A673 (cell line): ENCODE measurements around the gene FMNL1. TPM values are rescaled to one million over a fixed set of nuclear protein-coding genes. Genes with fewer than 3 reads are reported as not detected.

Experiments used
- BruUV-seq: library from RNA; stranded (reverse); fragments of 400-500 nt; replicated peaks from 2 replicates; lab custom pipeline; 2021; lab: Mats Ljungman, UMichigan
- CTCF ChIA-PET: fragments of 300-600 bp; sonication (Branson Sonifier 250); formaldehyde crosslinking; loops from one replicate; lab custom pipeline; 2022; ENCODE audit warnings: antibody characterized with exemption; lab: Charles Lee
- POLR2A ChIA-PET: fragments of 300-600 bp; sonication (Branson Sonifier 250); formaldehyde crosslinking; loops from one replicate; lab custom pipeline; 2022; ENCODE audit warnings: antibody characterized with exemption; ENCODE audit not compliant: low non-redundant PET; lab: Charles Lee
- DNase-seq: peaks from one replicate; pipeline ENCODE4 v3.0.0-alpha.2; 2015; ENCODE audit warnings: low spot score
- H3K27ac ChIP-seq: fragments of 200-600 bp; sonication (generic); 2 replicates; pipeline ENCODE4 v1.5.1; 2016; ENCODE audit warnings: mixed run types, low read depth, mild to moderate bottlenecking, mixed read lengths, antibody characterized with exemption, low read length; ENCODE audit not compliant: poor library complexity, severe bottlenecking
- H3K27me3 ChIP-seq: fragments of 200-600 bp; sonication (generic); replicated peaks from 2 replicates; pipeline ENCODE4 v1.6.1; 2017; ENCODE audit warnings: mixed run types, low read depth, mild to moderate bottlenecking, mixed read lengths, antibody characterized with exemption, low read length; ENCODE audit not compliant: insufficient read depth, poor library complexity
- H3K36me3 ChIP-seq: fragments of 200-600 bp; sonication (generic); 2 replicates; pipeline ENCODE4 v1.6.1; 2016; ENCODE audit warnings: mixed run types, mild to moderate bottlenecking, mixed read lengths, antibody characterized with exemption, low read length; ENCODE audit not compliant: insufficient read depth, poor library complexity, severe bottlenecking
- H3K4me1 ChIP-seq: fragments of 200-600 bp; sonication (generic); 2 replicates; pipeline ENCODE4 v1.6.1; 2017; ENCODE audit warnings: mixed run types, mild to moderate bottlenecking, mixed read lengths, antibody characterized with exemption, low read length; ENCODE audit not compliant: insufficient read depth, poor library complexity, severe bottlenecking
- H3K4me3 ChIP-seq: fragments of 200-600 bp; sonication (generic); 2 replicates; pipeline ENCODE4 v1.5.1; 2016; ENCODE audit warnings: low read depth, mixed run types, mild to moderate bottlenecking, mixed read lengths, low read length; ENCODE audit not compliant: poor library complexity, severe bottlenecking
- H3K9me3 ChIP-seq: fragments of 200-600 bp; sonication (generic); 2 replicates; pipeline ENCODE4 v1.6.1; 2016; ENCODE audit warnings: mixed run types, low read depth, mild to moderate bottlenecking, mixed read lengths, antibody characterized with exemption, low read length; ENCODE audit not compliant: poor library complexity, severe bottlenecking
- EZH2 ChIP-seq: fragments of 200-600 bp; sonication (generic); IDR thresholded peaks from 2 replicates; pipeline ENCODE4 v1.6.1; 2017; ENCODE audit warnings: borderline replicate concordance, low read depth, mild to moderate bottlenecking, mixed read lengths, antibody characterized with exemption, low read length; ENCODE audit not compliant: poor library complexity, severe bottlenecking
- intact Hi-C: fragments of 100-400 bp; cut with micrococcal nuclease; formaldehyde crosslinking; loops from one replicate; pipeline ENCODE4 v1.10.0; 2022; ENCODE audit not compliant: unreplicated experiment
- total RNA-seq: library from RNA; stranded (reverse); gene quantifications from 2 replicates; pipeline ENCODE4 v1.2.3, GENCODE V29; 2021
- TF ChIP-seq, protein P1 (sequence below): fragments of 300-800, 200-600 bp; sonication (generic); conservative IDR thresholded peaks from 2 replicates; pipeline ENCODE4 v1.5.1; 2017; ENCODE audit warnings: low read depth, mild to moderate bottlenecking, antibody characterized with exemption, low read length, moderate library complexity, mixed read lengths

The FMNL1 gene
- total RNA-seq, 1 experiment from 2014 or later, result 1.0 TPM

DNA sequence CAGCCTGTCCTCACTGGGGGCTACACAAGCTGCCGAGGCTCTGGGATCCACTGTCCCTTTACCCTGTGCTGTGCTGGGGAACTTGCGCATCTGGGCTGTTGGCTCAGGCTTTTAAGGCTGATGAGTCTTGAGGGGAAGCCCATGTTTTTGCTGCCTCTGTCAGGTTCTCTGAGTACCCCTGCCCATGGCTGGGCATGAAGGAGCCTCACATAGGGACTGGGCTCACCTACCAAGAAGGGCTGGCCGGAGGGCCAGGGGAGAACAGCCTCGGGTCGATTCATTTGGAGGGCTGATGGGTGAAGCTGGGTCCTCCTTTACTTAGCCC lies 14.6 kb downstream of the FMNL1 start:
- Histone ChIP-seq H3K27ac (no peak overlapping the region), H3K4me3 (no peak overlapping the region), H3K36me3 (no peaks in the 10 kb centered on the region), H3K4me1 (no peaks in the 10 kb centered on the region), H3K9me3 (no peaks in the 10 kb centered on the region), H3K27me3 (no peaks in the 10 kb centered on the region)
- ChIA-PET POLR2A (no interaction called here), CTCF (interaction anchor here (1.8 kb wide), 1 partner anchor 101 kb away, joined by 8 read pairs; the partner anchor contains the start of gene ACBD4)
- intact Hi-C loops, result no loop called here
- no TSS peak for BruUV-seq
- no peak for DNase-seq
- TF ChIP-seq, protein P1, sequence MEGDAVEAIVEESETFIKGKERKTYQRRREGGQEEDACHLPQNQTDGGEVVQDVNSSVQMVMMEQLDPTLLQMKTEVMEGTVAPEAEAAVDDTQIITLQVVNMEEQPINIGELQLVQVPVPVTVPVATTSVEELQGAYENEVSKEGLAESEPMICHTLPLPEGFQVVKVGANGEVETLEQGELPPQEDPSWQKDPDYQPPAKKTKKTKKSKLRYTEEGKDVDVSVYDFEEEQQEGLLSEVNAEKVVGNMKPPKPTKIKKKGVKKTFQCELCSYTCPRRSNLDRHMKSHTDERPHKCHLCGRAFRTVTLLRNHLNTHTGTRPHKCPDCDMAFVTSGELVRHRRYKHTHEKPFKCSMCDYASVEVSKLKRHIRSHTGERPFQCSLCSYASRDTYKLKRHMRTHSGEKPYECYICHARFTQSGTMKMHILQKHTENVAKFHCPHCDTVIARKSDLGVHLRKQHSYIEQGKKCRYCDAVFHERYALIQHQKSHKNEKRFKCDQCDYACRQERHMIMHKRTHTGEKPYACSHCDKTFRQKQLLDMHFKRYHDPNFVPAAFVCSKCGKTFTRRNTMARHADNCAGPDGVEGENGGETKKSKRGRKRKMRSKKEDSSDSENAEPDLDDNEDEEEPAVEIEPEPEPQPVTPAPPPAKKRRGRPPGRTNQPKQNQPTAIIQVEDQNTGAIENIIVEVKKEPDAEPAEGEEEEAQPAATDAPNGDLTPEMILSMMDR, result no peak
- TF ChIP-seq EZH2, result no peak

DNA sequence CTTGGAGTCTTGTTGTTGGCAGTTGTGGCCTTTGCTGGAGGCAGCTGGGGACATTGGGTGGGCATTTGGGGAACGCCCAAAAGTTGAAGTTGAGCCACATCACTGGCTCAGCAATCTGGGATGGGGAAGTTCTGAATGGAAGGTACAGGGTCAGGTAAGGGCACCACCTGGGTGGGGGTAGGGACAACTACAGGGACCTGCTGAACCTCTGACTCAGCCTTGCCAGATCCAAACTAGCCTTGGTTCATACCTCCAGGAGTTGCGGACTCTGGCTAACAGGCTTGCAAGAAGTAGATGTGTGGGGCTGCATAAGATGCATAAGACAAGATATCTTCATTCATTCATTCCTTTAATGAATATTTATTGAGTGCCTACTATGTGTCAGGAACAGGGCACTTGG lies 16.0 kb downstream of the FMNL1 start:
- no peak for DNase-seq
- Histone ChIP-seq H3K27ac (no peak overlapping the region), H3K4me3 (no peak overlapping the region), H3K36me3 (no peaks in the 10 kb centered on the region), H3K9me3 (no peaks in the 10 kb centered on the region), H3K4me1 (no peaks in the 10 kb centered on the region), H3K27me3 (no peaks in the 10 kb centered on the region)
- BruUV-seq, result no TSS peak
- ChIA-PET CTCF (no interaction called here), POLR2A (no interaction called here)
- intact Hi-C loops, result no loop called here
- TF ChIP-seq, protein P1, result no peak
- TF ChIP-seq EZH2, result no peak

DNA sequence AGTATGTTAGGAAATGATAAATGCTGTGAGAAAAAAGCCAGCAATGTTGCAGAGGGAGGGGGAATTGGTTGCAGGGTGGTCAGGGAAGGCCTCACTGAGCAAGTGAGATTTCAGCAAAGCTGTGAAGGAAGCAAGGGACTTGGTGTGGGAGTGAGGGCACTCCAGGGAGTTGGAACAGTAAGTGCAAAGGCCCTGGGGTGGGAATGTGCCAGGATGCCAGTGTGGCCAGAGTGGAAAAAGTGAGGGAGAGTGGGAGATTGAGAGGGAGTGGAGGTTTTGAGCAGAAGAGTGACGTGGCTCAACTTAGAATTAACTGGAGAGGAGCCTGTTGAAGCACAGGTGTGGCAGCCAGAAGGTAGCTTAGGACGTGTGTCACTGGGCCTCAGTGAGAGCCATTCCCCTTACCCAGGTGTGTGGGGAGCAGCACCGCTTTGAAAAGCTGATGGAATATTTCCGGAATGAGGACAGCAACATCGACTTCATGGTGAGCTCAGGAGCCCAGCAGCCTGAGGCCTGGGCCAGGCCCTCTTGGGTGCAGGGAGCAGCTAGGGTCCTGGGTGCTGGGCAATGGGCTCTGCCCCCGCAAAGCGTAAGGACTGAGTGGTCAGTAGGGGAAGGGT lies 16.6 kb downstream of the FMNL1 start:
- H3K36me3 ChIP-seq, result no peaks in the 10 kb centered on the region
- H3K27me3 ChIP-seq, result no peaks in the 10 kb centered on the region
- H3K4me1 ChIP-seq, result no peaks in the 10 kb centered on the region
- CTCF ChIA-PET, result no interaction called here
- no peak overlapping the region for H3K4me3 ChIP-seq
- DNase-seq, result no peak
- BruUV-seq, result no TSS peak
- POLR2A ChIA-PET, result no interaction called here
- intact Hi-C loops, result no loop called here
- no peak overlapping the region for H3K27ac ChIP-seq
- H3K9me3 ChIP-seq, result no peaks in the 10 kb centered on the region
- TF ChIP-seq, protein P1, result no peak
- TF ChIP-seq EZH2, result no peak
